Measurements from ENCODE around the gene TRERF1.

- TF ChIP-seq POLR2AphosphoS5 (IDR thresholded peaks at IDR 0.05) (no peak), CTCF (IDR thresholded peaks at IDR 0.05) (no peak), POLR2A (IDR thresholded peaks at IDR 0.05) (no peak), EP300 (IDR thresholded peaks at IDR 0.05; ENCODE audit: low read depth) (no peak)
Measured at GRCh38 chr6:42241915-42242314, 209.8 kb downstream of the TRERF1 start.

Data from transverse colon (tissue), 4 donors.